ENCODE data around the gene PPP1R15B.
A peak's percentile ranks its signal among the peaks of the same experiment; 100 is the strongest.

Gene PPP1R15B

DNA sequence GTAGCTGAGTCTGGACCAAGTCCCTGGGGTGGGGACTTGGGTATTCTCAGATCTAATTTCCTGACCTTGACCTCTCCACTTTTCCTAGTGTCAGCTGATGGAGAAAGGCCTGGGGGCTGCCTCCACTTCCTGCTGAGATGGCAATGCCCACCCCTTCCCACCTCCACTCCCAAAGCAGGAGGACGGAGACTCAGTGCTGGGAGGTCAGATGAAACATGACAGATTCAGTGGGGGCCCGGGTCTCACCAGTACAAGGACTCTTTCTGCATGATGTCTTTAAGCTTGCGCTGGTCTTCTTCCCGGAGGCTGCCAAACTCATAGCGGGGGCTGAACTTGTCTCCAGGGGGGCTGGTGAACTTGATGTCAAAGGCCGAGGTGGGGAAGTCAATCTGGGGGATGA, 35.6 kb upstream of the PPP1R15B start:
- H3K27ac Mint-ChIP-seq = peak overlapping the region; percentile 94
- H3K4me3 Mint-ChIP-seq = peak overlapping the region; percentile 73
- H3K36me3 Mint-ChIP-seq (ENCODE audit: low read depth) = peaks cover 62% of the 10 kb centered on the region
- DNase-seq = no peak
- H3K9me3 Mint-ChIP-seq = no peaks in the 10 kb centered on the region
- H3K27me3 Mint-ChIP-seq (ENCODE audit: low read depth, poor library complexity) = no peaks in the 10 kb centered on the region
- peaks cover 49% of the 10 kb centered on the region for H3K4me1 Mint-ChIP-seq
- TF ChIP-seq CTCF (IDR thresholded peaks at IDR 0.05) = no peak

DNA sequence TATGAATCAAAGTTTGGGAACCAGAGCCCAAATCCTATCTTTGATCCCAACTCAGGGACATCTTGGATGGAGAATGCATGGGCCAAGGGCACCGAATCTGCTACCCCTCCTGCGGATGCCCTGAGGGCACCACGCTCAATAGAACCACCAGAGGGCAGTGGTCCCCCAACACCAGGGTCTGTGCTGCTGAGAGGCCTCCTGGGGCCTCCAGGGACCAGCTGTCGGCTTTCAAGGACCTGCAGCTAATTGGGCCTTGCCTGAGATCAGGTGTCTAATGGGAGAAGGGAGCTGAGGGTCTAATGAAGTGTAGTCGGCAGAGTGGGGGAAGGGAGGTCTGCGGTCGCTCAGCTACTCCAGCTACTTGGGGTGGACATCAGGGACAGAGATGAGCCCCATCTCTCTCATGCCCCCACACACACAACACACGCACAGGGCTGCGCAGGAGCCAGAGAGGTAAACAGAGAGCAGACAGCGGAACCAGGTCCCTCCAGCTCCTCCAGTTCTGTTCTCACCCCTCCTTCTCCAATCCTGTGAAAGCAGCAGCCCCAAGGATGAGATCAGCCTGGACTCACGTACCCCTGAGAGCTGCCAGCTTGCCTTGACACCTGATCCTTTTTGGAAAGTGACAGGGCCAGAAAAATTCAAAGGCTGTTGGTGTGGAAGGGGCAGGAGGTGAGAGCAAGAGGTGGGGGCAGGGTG, 34.9 kb upstream of the PPP1R15B start:
- Mint-ChIP-seq H3K27ac (peak overlapping the region; percentile 85), H3K4me3 (peak overlapping the region; percentile 73), H3K4me1 (peaks cover 45% of the 10 kb centered on the region), H3K27me3 (ENCODE audit: low read depth, poor library complexity) (no peaks in the 10 kb centered on the region), H3K9me3 (no peaks in the 10 kb centered on the region), H3K36me3 (ENCODE audit: low read depth) (peaks cover 63% of the 10 kb centered on the region)
- peak; percentile 78 for DNase-seq
- TF ChIP-seq CTCF (IDR thresholded peaks at IDR 0.05) = peak; percentile 75

DNA sequence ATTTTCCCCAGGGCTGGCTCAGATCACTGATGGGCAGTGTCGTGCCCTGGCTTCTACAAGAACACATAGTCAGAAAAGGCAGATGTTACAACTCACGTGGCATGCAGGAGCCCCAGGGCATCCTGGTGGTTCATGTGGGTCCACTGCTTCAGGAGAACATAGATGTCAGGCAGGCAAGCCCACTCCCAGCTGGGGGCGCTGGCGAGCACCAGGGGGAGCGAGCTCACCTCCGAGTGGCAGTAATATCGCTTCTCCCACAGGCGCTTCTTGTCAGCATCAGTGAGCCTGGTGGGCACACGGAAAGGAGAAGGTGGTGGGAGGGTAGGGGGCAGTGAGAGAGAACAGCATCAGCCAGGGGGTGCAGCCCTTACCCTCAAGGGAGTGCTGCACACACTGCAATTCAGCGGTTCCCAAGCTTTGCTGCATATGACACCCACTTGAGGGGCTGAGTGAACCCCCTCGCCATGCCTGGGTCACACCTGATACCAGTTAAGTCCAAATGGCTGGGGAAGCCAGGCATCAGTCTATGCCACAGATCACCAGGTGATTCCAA, 34.3 kb upstream of the PPP1R15B start:
- no peak overlapping the region for H3K4me3 Mint-ChIP-seq
- TF ChIP-seq CTCF (IDR thresholded peaks at IDR 0.05) = no peak
- H3K27ac Mint-ChIP-seq = no peak overlapping the region
- DNase-seq = peak; percentile 64
- H3K27me3 Mint-ChIP-seq (ENCODE audit: low read depth, poor library complexity) = no peaks in the 10 kb centered on the region
- peaks cover 39% of the 10 kb centered on the region for H3K4me1 Mint-ChIP-seq
- H3K36me3 Mint-ChIP-seq (ENCODE audit: low read depth) = peaks cover 63% of the 10 kb centered on the region
- no peaks in the 10 kb centered on the region for H3K9me3 Mint-ChIP-seq

- Mint-ChIP-seq H3K4me1 (peaks cover 28% of the 10 kb centered on the region), H3K9me3 (no peaks in the 10 kb centered on the region), H3K36me3 (ENCODE audit: low read depth) (peaks cover 54% of the 10 kb centered on the region), H3K27ac (no peak overlapping the region), H3K4me3 (no peak overlapping the region), H3K27me3 (ENCODE audit: low read depth, poor library complexity) (peaks cover 2% of the 10 kb centered on the region)
- DNase-seq = no peak
- TF ChIP-seq CTCF (IDR thresholded peaks at IDR 0.05) = no peak
Measured at GRCh38 chr1:204443871-204444581, 32.4 kb upstream of the PPP1R15B start.

- H3K27me3 Mint-ChIP-seq (ENCODE audit: low read depth, poor library complexity) = peaks cover 2% of the 10 kb centered on the region
- TF ChIP-seq CTCF (IDR thresholded peaks at IDR 0.05) = no peak
- DNase-seq = no peak
- H3K27ac Mint-ChIP-seq = no peak overlapping the region
- peaks cover 57% of the 10 kb centered on the region for H3K36me3 Mint-ChIP-seq (ENCODE audit: low read depth)
- H3K9me3 Mint-ChIP-seq = no peaks in the 10 kb centered on the region
- H3K4me1 Mint-ChIP-seq = peaks cover 22% of the 10 kb centered on the region
- H3K4me3 Mint-ChIP-seq = no peak overlapping the region
Measured at GRCh38 chr1:204443260-204443619, 31.6 kb upstream of the PPP1R15B start.

Measured in nephron progenitor cell (in vitro differentiated cells).